Activated naive CD8-positive, alpha-beta T cell treated with anti-CD3 and anti-CD28 coated beads, Interleukin-2, amount 10 ng/mL, durations not matched to agents 7 days and 5 days (primary cell): ENCODE results near the gene CSNK2A2. TPM values are rescaled to one million over a fixed set of nuclear protein-coding genes. Genes with fewer than 3 reads are reported as not detected.

ENCODE experiments used
- ATAC-seq: fragments of 150-1000 bp; cut with Tn5 transposase; one replicate; pipeline ENCODE4 v1.10.0; 2021; ENCODE audit warnings: low read depth, moderate library complexity
- POLR2A ChIA-PET: fragments of 350-600 bp; sonication (Branson Sonifier 250); formaldehyde crosslinking; loops from one replicate; lab custom pipeline; 2021; ENCODE audit warnings: antibody characterized with exemption; lab: Charles Lee
- DNase-seq: peaks from one replicate; pipeline ENCODE4 v3.0.0; 2021
- H3K27ac Mint-ChIP-seq: one replicate; pipeline ENCODE4 v1.8.0; 2022; ENCODE audit warnings: mild to moderate bottlenecking, mixed read lengths
- H3K27me3 Mint-ChIP-seq: one replicate; pipeline ENCODE4 v1.8.0; 2022; ENCODE audit warnings: mild to moderate bottlenecking, moderate library complexity, mixed read lengths
- H3K36me3 Mint-ChIP-seq: one replicate; pipeline ENCODE4 v1.8.0; 2021; ENCODE audit warnings: mild to moderate bottlenecking, mixed read lengths
- H3K4me1 Mint-ChIP-seq: one replicate; pipeline ENCODE4 v1.8.0; 2021; ENCODE audit warnings: mixed read lengths
- H3K4me3 Mint-ChIP-seq: one replicate; pipeline ENCODE4 v1.8.0; 2022; ENCODE audit warnings: mild to moderate bottlenecking, moderate library complexity, mixed read lengths
- H3K9me3 Mint-ChIP-seq: one replicate; pipeline ENCODE4 v1.8.0; 2021; ENCODE audit warnings: mixed read lengths
- total RNA-seq, 2 experiments: library from RNA; stranded (reverse); gene quantifications; one replicate each; pipeline ENCODE4 v1.2.3, GENCODE V29; 2021

CSNK2A2 gene
- total RNA-seq, 2 experiments from 2014 or later: 64.2 to 67.7 TPM

- H3K9me3 Mint-ChIP-seq: no peaks in the 10 kb centered on the region
- H3K36me3 Mint-ChIP-seq: peaks cover 1% of the 10 kb centered on the region
- H3K27me3 Mint-ChIP-seq: peaks cover 22% of the 10 kb centered on the region
- DNase-seq (no peak), ATAC-seq (no peak)
- no peaks in the 10 kb centered on the region for H3K4me1 Mint-ChIP-seq
- H3K4me3 Mint-ChIP-seq: no peak overlapping the region
- POLR2A ChIA-PET: no interaction called here
- no peak overlapping the region for H3K27ac Mint-ChIP-seq
These were observed 19.5 kb upstream of the CSNK2A2 start for GRCh38 chr16:58217311-58217925.

- Mint-ChIP-seq H3K27me3 (peaks cover 15% of the 10 kb centered on the region), H3K9me3 (no peaks in the 10 kb centered on the region), H3K27ac (no peak overlapping the region), H3K4me1 (peaks cover 1% of the 10 kb centered on the region), H3K4me3 (no peak overlapping the region), H3K36me3 (no peaks in the 10 kb centered on the region)
- no peak for DNase-seq
- POLR2A ChIA-PET: interaction anchor here (0.7 kb wide), 1 partner anchor 43 kb away, joined by 3 read pairs; no protein-coding TSS in a partner anchor
- no peak for ATAC-seq
These were observed 15.1 kb upstream of the CSNK2A2 start for GRCh38 chr16:58212824-58213655.

GRCh38 chr16:58211846-58212245, 13.9 kb upstream of the CSNK2A2 start:
- Mint-ChIP-seq H3K4me3 (no peak overlapping the region), H3K4me1 (peaks cover 2% of the 10 kb centered on the region), H3K27me3 (peaks cover 18% of the 10 kb centered on the region), H3K27ac (no peak overlapping the region), H3K36me3 (no peaks in the 10 kb centered on the region), H3K9me3 (no peaks in the 10 kb centered on the region)
- no peak for DNase-seq
- no peak for ATAC-seq
- POLR2A ChIA-PET: no interaction called here

GRCh38 chr16:58211245-58211644, 13.3 kb upstream of the CSNK2A2 start:
- Mint-ChIP-seq H3K4me1 (peaks cover 4% of the 10 kb centered on the region), H3K9me3 (no peaks in the 10 kb centered on the region), H3K4me3 (no peak overlapping the region), H3K36me3 (no peaks in the 10 kb centered on the region), H3K27ac (no peak overlapping the region), H3K27me3 (peaks cover 19% of the 10 kb centered on the region)
- DNase-seq: no peak
- no peak for ATAC-seq
- POLR2A ChIA-PET: no interaction called here

- Mint-ChIP-seq H3K9me3 (no peaks in the 10 kb centered on the region), H3K4me1 (peaks cover 3% of the 10 kb centered on the region), H3K27ac (no peak overlapping the region), H3K36me3 (no peaks in the 10 kb centered on the region), H3K4me3 (no peak overlapping the region), H3K27me3 (peaks cover 28% of the 10 kb centered on the region)
- no peak for DNase-seq
- no peak for ATAC-seq
- POLR2A ChIA-PET: no interaction called here
These were observed 7.5 kb upstream of the CSNK2A2 start for GRCh38 chr16:58205276-58206036.

- H3K4me3 Mint-ChIP-seq: no peak overlapping the region
- H3K27me3 Mint-ChIP-seq: peaks cover 31% of the 10 kb centered on the region
- no peaks in the 10 kb centered on the region for H3K9me3 Mint-ChIP-seq
- DNase-seq (no peak), ATAC-seq (no peak)
- no peak overlapping the region for H3K27ac Mint-ChIP-seq
- peaks cover 7% of the 10 kb centered on the region for H3K4me1 Mint-ChIP-seq
- H3K36me3 Mint-ChIP-seq: no peaks in the 10 kb centered on the region
- POLR2A ChIA-PET: no interaction called here
These were observed 3.3 kb upstream of the CSNK2A2 start for GRCh38 chr16:58201163-58201562.

- Mint-ChIP-seq H3K9me3 (no peaks in the 10 kb centered on the region), H3K27me3 (peaks cover 27% of the 10 kb centered on the region), H3K4me3 (no peak overlapping the region), H3K4me1 (peaks cover 12% of the 10 kb centered on the region), H3K36me3 (peaks cover 2% of the 10 kb centered on the region), H3K27ac (no peak overlapping the region)
- POLR2A ChIA-PET: no interaction called here
- ATAC-seq (no peak), DNase-seq (no peak)
These were observed 2.3 kb upstream of the CSNK2A2 start for GRCh38 chr16:58200004-58200797.

- H3K4me1 Mint-ChIP-seq: peaks cover 16% of the 10 kb centered on the region
- H3K4me3 Mint-ChIP-seq: peak overlapping the region; percentile 78
- POLR2A ChIA-PET: no interaction called here
These were observed 1.0 kb upstream of the CSNK2A2 start for GRCh38 chr16:58198803-58199411.

GRCh38 chr16:58197314-58198012, 443 bp downstream of the CSNK2A2 start:
- H3K27me3 Mint-ChIP-seq: peaks cover 20% of the 10 kb centered on the region
- H3K36me3 Mint-ChIP-seq: peaks cover 10% of the 10 kb centered on the region
- no peaks in the 10 kb centered on the region for H3K9me3 Mint-ChIP-seq
- peak overlapping the region; percentile 89 for H3K4me3 Mint-ChIP-seq
- peak overlapping the region; percentile 75 for H3K27ac Mint-ChIP-seq
- ATAC-seq (peak; percentile 49), DNase-seq (peak; percentile 43)
- H3K4me1 Mint-ChIP-seq: peaks cover 22% of the 10 kb centered on the region
- POLR2A ChIA-PET: interaction anchor here (1.3 to 1.4 kb wide), 2 partner anchors 52 to 68 kb away, joined by 3 read pairs; a partner anchor contains a TSS

More at GRCh38 chr16:58198803-58199411, 1.0 kb upstream of the CSNK2A2 start:
- peaks cover 22% of the 10 kb centered on the region for H3K27me3 Mint-ChIP-seq
- no peaks in the 10 kb centered on the region for H3K9me3 Mint-ChIP-seq
- H3K36me3 Mint-ChIP-seq: peaks cover 5% of the 10 kb centered on the region
- ATAC-seq: no peak
- H3K27ac Mint-ChIP-seq: peak overlapping the region; percentile 53
- DNase-seq: no peak

- Mint-ChIP-seq H3K4me3 (peak overlapping the region; percentile 89), H3K9me3 (no peaks in the 10 kb centered on the region), H3K27ac (peak overlapping the region; percentile 75), H3K36me3 (peaks cover 12% of the 10 kb centered on the region), H3K27me3 (peaks cover 17% of the 10 kb centered on the region), H3K4me1 (peaks cover 28% of the 10 kb centered on the region)
- POLR2A ChIA-PET: interaction anchor here (0.6 to 1.4 kb wide), 3 partner anchors 19 to 67 kb away, joined by 3 read pairs; a partner anchor contains a TSS
- ATAC-seq (peak; percentile 16), DNase-seq (no peak)
These were observed 1.0 kb downstream of the CSNK2A2 start for GRCh38 chr16:58196898-58197313.

GRCh38 chr16:58195771-58196170, 2.1 kb downstream of the CSNK2A2 start:
- Mint-ChIP-seq H3K27me3 (peaks cover 13% of the 10 kb centered on the region), H3K36me3 (peaks cover 20% of the 10 kb centered on the region), H3K9me3 (no peaks in the 10 kb centered on the region), H3K27ac (no peak overlapping the region), H3K4me3 (no peak overlapping the region), H3K4me1 (peaks cover 34% of the 10 kb centered on the region)
- DNase-seq (no peak), ATAC-seq (no peak)
- POLR2A ChIA-PET: no interaction called here

GRCh38 chr16:58195344-58195743, 2.6 kb downstream of the CSNK2A2 start:
- Mint-ChIP-seq H3K27ac (no peak overlapping the region), H3K4me3 (no peak overlapping the region), H3K4me1 (peaks cover 34% of the 10 kb centered on the region), H3K9me3 (no peaks in the 10 kb centered on the region), H3K36me3 (peaks cover 20% of the 10 kb centered on the region), H3K27me3 (peaks cover 9% of the 10 kb centered on the region)
- DNase-seq (no peak), ATAC-seq (no peak)
- POLR2A ChIA-PET: no interaction called here
